Smooth muscle cell (in vitro differentiated cells): ENCODE data around the gene ACIN1. TPM values are rescaled to one million over a fixed set of nuclear protein-coding genes. Genes with fewer than 3 reads are reported as not detected.
"Not testable (repeated sequence)": the region's sequence is repeated elsewhere in the genome, so short reads cannot be mapped to it uniquely, and the experiment has no call there.

Experiments used
- DNase-seq: peaks from one replicate; lab custom pipeline; 2025; ENCODE audit not compliant: unreplicated experiment; lab: John Stamatoyannopoulos, UW
- H2AFZ ChIP-seq: fragments of 200-600 bp; sonication (generic); 2 replicates; pipeline ENCODE4 v1.6.0; 2016; ENCODE audit warnings: antibody characterized with exemption, low read depth, mild to moderate bottlenecking
- H3F3A ChIP-seq: fragments of 200-600 bp; sonication (generic); 2 replicates; pipeline ENCODE4 v1.6.0; 2017; ENCODE audit warnings: antibody characterized with exemption, low read depth
- H3K27ac ChIP-seq: fragments of 200-600 bp; sonication (generic); 2 replicates; pipeline ENCODE4 v1.5.1; 2016; ENCODE audit warnings: low read depth, mild to moderate bottlenecking
- H3K27me3 ChIP-seq: fragments of 200-600 bp; sonication (generic); 2 replicates; pipeline ENCODE4 v1.6.1; 2016; ENCODE audit warnings: low read depth, mild to moderate bottlenecking
- H3K36me3 ChIP-seq: fragments of 200-600 bp; sonication (generic); 2 replicates; pipeline ENCODE4 v1.5.1; 2016; ENCODE audit warnings: low read depth
- H3K4me1 ChIP-seq: fragments of 200-600 bp; sonication (generic); 2 replicates; pipeline ENCODE4 v1.5.1; 2016; ENCODE audit warnings: low read depth
- H3K4me2 ChIP-seq: fragments of 200-600 bp; sonication (generic); 2 replicates; pipeline ENCODE4 v1.6.0; 2016; ENCODE audit warnings: mild to moderate bottlenecking
- H3K4me3 ChIP-seq: fragments of 200-600 bp; sonication (generic); 2 replicates; pipeline ENCODE4 v1.5.1; 2016; ENCODE audit warnings: mild to moderate bottlenecking
- H3K79me2 ChIP-seq: fragments of 200-600 bp; sonication (generic); 2 replicates; pipeline ENCODE4 v1.6.0; 2016; ENCODE audit warnings: low read depth, mild to moderate bottlenecking
- H3K9ac ChIP-seq: fragments of 200-600 bp; sonication (generic); 2 replicates; pipeline ENCODE4 v1.6.0; 2016; ENCODE audit warnings: low read depth
- H3K9me3 ChIP-seq: fragments of 200-600 bp; sonication (generic); replicated peaks from 2 replicates; pipeline ENCODE4 v1.5.1; 2016; ENCODE audit warnings: low read depth
- H4K20me1 ChIP-seq: fragments of 200-600 bp; sonication (generic); 2 replicates; pipeline ENCODE4 v1.6.0; 2016; ENCODE audit warnings: low read depth
- WGBS: methylation state at CpG from one replicate; pipeline ENCODE4 v1.1.7; 2016; ENCODE audit warnings: low lambda C conversion rate; 5-methylcytosine and 5-hydroxymethylcytosine counted together
- polyA plus RNA-seq: library from polyadenylated mRNA; unstranded; fragments of >200 nt; fragmentation: Nextera tagmentation; extraction: Ambion mirVana; gene quantifications from 2 replicates; pipeline ENCODE4 v1.2.1, GENCODE V29; 2016
- total RNA-seq: library from RNA; depleted of rRNA; stranded (reverse); fragments of >200 nt; gene quantifications from 2 replicates; pipeline ENCODE4 v1.2.3, GENCODE V29; 2014
- TF ChIP-seq, protein P1 (sequence below): fragments of 200-600 bp; sonication (generic); IDR thresholded peaks from 2 replicates; pipeline ENCODE4 v1.5.1; 2017; ENCODE audit warnings: borderline replicate concordance, mild to moderate bottlenecking, antibody characterized with exemption; ENCODE audit not compliant: insufficient read depth, poor library complexity, severe bottlenecking

Gene ACIN1
- total and polyA plus RNA-seq, 2 experiments from 2014 or later: 33.7 to 64.5 TPM

DNA sequence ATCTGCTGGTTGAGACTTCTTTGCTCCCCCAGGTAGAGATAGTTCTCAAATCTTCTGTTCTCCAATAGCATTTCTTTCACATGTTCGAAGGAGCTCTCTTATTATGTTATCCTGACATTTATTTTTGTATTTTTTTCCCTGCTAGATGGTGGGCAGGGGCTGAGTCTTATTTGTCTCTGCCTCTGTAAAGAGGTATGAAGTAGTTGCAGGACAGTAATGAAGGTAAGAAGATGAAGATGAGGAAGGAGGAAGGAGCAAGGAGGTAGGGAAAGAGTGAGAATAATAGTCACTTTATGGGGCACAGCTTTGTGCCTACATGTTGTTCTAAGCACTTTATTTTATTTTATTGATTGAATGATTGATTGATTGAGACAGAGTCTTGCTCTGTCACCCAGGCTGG lies 14.8 kb upstream of the ACIN1 start:
- Histone ChIP-seq H3K9me3 (no peaks in the 10 kb centered on the region), H2AFZ (no peak overlapping the region), H4K20me1 (no peaks in the 10 kb centered on the region), H3K27ac (no peak overlapping the region), H3K4me2 (no peak overlapping the region), H3K4me1 (peaks cover 13% of the 10 kb centered on the region), H3K27me3 (peaks cover 18% of the 10 kb centered on the region), H3K79me2 (no peaks in the 10 kb centered on the region), H3K36me3 (no peaks in the 10 kb centered on the region), H3K4me3 (no peak overlapping the region), H3K9ac (no peak overlapping the region), H3F3A (no peaks in the 10 kb centered on the region)
- 95% methylated on average over 1 of the region's 1 CpG for WGBS
- TF ChIP-seq, protein P1, sequence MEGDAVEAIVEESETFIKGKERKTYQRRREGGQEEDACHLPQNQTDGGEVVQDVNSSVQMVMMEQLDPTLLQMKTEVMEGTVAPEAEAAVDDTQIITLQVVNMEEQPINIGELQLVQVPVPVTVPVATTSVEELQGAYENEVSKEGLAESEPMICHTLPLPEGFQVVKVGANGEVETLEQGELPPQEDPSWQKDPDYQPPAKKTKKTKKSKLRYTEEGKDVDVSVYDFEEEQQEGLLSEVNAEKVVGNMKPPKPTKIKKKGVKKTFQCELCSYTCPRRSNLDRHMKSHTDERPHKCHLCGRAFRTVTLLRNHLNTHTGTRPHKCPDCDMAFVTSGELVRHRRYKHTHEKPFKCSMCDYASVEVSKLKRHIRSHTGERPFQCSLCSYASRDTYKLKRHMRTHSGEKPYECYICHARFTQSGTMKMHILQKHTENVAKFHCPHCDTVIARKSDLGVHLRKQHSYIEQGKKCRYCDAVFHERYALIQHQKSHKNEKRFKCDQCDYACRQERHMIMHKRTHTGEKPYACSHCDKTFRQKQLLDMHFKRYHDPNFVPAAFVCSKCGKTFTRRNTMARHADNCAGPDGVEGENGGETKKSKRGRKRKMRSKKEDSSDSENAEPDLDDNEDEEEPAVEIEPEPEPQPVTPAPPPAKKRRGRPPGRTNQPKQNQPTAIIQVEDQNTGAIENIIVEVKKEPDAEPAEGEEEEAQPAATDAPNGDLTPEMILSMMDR: no peak
- no peak for DNase-seq

DNA sequence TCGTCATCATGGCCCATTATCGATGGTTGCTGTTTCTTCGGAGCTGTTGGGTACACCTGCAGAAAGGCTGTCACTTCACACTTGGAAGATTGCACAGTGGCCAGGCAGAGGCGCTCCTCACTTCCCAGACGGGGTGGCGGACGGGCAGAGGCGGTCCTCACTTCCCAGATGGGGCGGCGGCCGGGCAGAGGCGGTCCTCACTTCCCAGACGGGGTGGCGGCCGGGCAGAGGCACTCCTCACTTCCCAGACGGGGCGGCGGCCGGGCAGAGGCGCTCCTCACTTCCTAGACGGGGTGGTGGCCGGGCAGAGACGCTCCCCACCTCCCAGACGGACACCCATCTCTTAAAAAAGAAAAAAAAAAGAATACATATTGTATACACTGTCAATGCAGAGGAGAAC lies 13.2 kb upstream of the ACIN1 start:
- not testable (repeated sequence) for H4K20me1 ChIP-seq, H3K27ac ChIP-seq, H3K4me3 ChIP-seq, DNase-seq, H3F3A ChIP-seq, H2AFZ ChIP-seq, H3K79me2 ChIP-seq, H3K4me1 ChIP-seq, H3K9ac ChIP-seq, H3K4me2 ChIP-seq, H3K9me3 ChIP-seq, H3K36me3 ChIP-seq
- peaks cover 18% of the 10 kb centered on the region for H3K27me3 ChIP-seq
- 96% methylated on average over 24 of the region's 24 CpGs for WGBS

DNA sequence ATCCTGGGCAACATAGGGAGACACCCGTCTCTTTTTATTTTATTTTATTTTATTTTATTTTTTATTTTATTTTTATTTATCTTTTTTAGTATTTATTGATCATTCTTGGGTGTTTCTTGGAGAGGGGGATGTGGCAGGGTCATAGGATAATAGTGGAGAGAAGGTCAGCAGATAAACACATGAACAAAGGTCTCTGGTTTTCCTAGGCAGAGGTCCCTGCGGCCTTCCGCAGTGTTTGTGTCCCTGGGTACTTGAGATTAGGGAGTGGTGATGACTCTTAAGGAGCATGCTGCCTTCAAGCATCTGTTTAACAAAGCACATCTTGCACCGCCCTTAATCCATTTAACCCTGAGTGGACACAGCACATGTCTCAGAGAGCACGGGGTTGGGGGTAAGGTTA lies 12.7 kb upstream of the ACIN1 start:
- not testable (repeated sequence) for H3K36me3 ChIP-seq

DNA sequence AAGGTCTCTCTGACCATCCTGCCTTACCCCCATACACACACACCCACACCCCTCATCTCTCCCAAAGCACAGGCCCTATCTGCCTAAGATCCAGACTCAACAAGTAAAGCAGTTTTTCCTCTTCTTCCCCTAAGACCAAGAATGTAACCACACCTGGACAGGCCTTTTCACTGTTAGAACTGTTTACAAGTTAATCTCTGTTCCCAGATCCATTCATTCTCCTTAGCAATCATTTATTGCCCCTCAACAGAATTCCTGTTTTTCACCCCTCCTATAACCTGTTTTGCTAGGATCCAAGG lies 11.8 kb upstream of the ACIN1 start:
- peaks cover 18% of the 10 kb centered on the region for H3K27me3 ChIP-seq
- no peak for DNase-seq
- no peak overlapping the region for H3K9ac ChIP-seq
- H3K27ac ChIP-seq: no peak overlapping the region
- H2AFZ ChIP-seq: no peak overlapping the region
- H3F3A ChIP-seq: no peaks in the 10 kb centered on the region
- no peaks in the 10 kb centered on the region for H3K4me1 ChIP-seq
- no peaks in the 10 kb centered on the region for H3K36me3 ChIP-seq
- no peak overlapping the region for H3K4me3 ChIP-seq
- H3K79me2 ChIP-seq: no peaks in the 10 kb centered on the region
- no peaks in the 10 kb centered on the region for H3K9me3 ChIP-seq
- TF ChIP-seq, protein P1: no peak
- no peak overlapping the region for H3K4me2 ChIP-seq
- H4K20me1 ChIP-seq: no peaks in the 10 kb centered on the region

More for the DNA sequence above, 12.7 kb upstream of the ACIN1 start:
- not testable (repeated sequence) for H3K79me2 ChIP-seq, DNase-seq, H2AFZ ChIP-seq, H3K4me3 ChIP-seq, H3K9me3 ChIP-seq, H3K4me2 ChIP-seq, H3K9ac ChIP-seq, H4K20me1 ChIP-seq, H3F3A ChIP-seq, H3K27ac ChIP-seq, H3K4me1 ChIP-seq
- 88% methylated on average over 2 of the region's 5 CpGs for WGBS
- peaks cover 18% of the 10 kb centered on the region for H3K27me3 ChIP-seq

DNA sequence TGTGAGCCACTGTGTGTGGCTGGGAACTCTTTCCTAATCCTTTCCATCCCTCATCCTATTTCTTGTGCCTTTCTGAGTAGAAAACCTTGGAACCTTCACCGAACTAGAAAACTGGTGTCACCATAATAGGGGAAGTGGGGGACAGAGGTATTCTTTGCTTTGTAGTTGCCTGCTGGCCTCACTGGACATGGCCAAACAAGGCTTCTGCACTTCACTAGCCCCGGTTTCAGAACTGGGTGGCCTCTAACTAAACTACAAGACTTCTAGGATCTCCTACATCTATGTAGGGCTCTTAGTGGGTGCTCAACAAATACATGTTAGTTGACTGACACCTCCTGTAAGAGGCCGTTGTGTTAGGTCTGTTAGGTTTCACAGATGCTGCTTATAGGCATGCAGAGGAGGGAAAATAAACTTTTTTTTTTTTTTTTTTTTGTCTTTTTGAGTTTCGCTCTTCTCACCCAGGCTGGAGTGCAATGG lies 10.4 kb upstream of the ACIN1 start:
- TF ChIP-seq, protein P1: no peak
- H3K9me3 ChIP-seq: no peaks in the 10 kb centered on the region
- H3K27ac ChIP-seq: no peak overlapping the region
- no peak overlapping the region for H3K4me2 ChIP-seq
- 92% methylated on average over 4 of the region's 4 CpGs for WGBS
- H3K27me3 ChIP-seq: peaks cover 8% of the 10 kb centered on the region
- H2AFZ ChIP-seq: no peak overlapping the region
- H3K79me2 ChIP-seq: no peaks in the 10 kb centered on the region
- peaks cover 2% of the 10 kb centered on the region for H4K20me1 ChIP-seq
- H3K9ac ChIP-seq: no peak overlapping the region
- no peak for DNase-seq
- no peaks in the 10 kb centered on the region for H3K4me1 ChIP-seq
- no peaks in the 10 kb centered on the region for H3K36me3 ChIP-seq
- no peak overlapping the region for H3K4me3 ChIP-seq
- H3F3A ChIP-seq: no peaks in the 10 kb centered on the region
